Measurements from ENCODE around the gene DCAF4. TPM values are rescaled to one million over a fixed set of nuclear protein-coding genes. Genes with fewer than 3 reads are reported as not detected.

The DCAF4 gene
- total RNA-seq, 1 experiment from 2014 or later = 19.6 TPM

GRCh38 chr14:72880164-72880563, 46.1 kb upstream of the DCAF4 start (continued):
- TF ChIP-seq FOXP4 (CRISPR knock-in tag; IDR thresholded peaks at IDR 0.05) (no peak), MAX (CRISPR knock-in tag; IDR thresholded peaks at IDR 0.05) (no peak), MLX (CRISPR knock-in tag; IDR thresholded peaks at IDR 0.05) (no peak), HMGXB4 (CRISPR knock-in tag; IDR thresholded peaks at IDR 0.05) (no peak), CREM (CRISPR knock-in tag; IDR thresholded peaks at IDR 0.05) (no peak), ZNF423 (CRISPR knock-in tag; IDR thresholded peaks at IDR 0.05) (no peak), HMGA2 (CRISPR knock-in tag; IDR thresholded peaks at IDR 0.05) (no peak), ZNF416 (CRISPR knock-in tag; IDR thresholded peaks at IDR 0.05) (no peak), E2F5 (CRISPR knock-in tag; IDR thresholded peaks at IDR 0.05) (no peak)

- CTCF ChIA-PET = interaction anchor here (0.7 kb wide), 1 partner anchor 25 kb away, joined by 4 read pairs; no protein-coding TSS in a partner anchor
- TF ChIP-seq AFF4 (CRISPR knock-in tag; IDR thresholded peaks at IDR 0.05; ENCODE audit: borderline replicate concordance) (no peak), MXD4 (CRISPR knock-in tag; IDR thresholded peaks at IDR 0.05; ENCODE audit: borderline replicate concordance) (no peak), MAX (CRISPR knock-in tag; IDR thresholded peaks at IDR 0.05) (no peak), RORB (CRISPR knock-in tag; IDR thresholded peaks at IDR 0.05) (no peak), NR3C1 (CRISPR knock-in tag; conservative IDR thresholded peaks at IDR 0.05; ENCODE audit: low read depth) (no peak), ZNF121 (CRISPR knock-in tag; IDR thresholded peaks at IDR 0.05) (no peak), TEAD4 (CRISPR knock-in tag; IDR thresholded peaks at IDR 0.05) (no peak), ESRRA (CRISPR knock-in tag; IDR thresholded peaks at IDR 0.05; ENCODE audit: borderline replicate concordance) (no peak), GRHL2 (CRISPR knock-in tag; IDR thresholded peaks at IDR 0.05; ENCODE audit: insufficient replicate concordance, severe bottlenecking) (no peak), USF2 (CRISPR knock-in tag; IDR thresholded peaks at IDR 0.05) (no peak), ERG (CRISPR knock-in tag; IDR thresholded peaks at IDR 0.05) (no peak), IRF2 (CRISPR knock-in tag; IDR thresholded peaks at IDR 0.05; ENCODE audit: borderline replicate concordance, low read depth) (no peak), MYBL2 (CRISPR knock-in tag; IDR thresholded peaks at IDR 0.05) (no peak), FOXP4 (CRISPR knock-in tag; IDR thresholded peaks at IDR 0.05) (no peak), ZNF416 (CRISPR knock-in tag; IDR thresholded peaks at IDR 0.05) (no peak), ATF1 (CRISPR knock-in tag; IDR thresholded peaks at IDR 0.05) (no peak)
Measured at GRCh38 chr14:72880820-72881219, 45.4 kb upstream of the DCAF4 start.

More at GRCh38 chr14:72880820-72881219, 45.4 kb upstream of the DCAF4 start:
- H3K9me3 Mint-ChIP-seq = peaks cover 3% of the 10 kb centered on the region; the same call in 1 of the 2 replicates
- DNase-seq (ENCODE audit: low spot score) (no peak), ATAC-seq (no peak)
- no peak overlapping the region for H3K27ac Mint-ChIP-seq
- peaks cover 41% of the 10 kb centered on the region for H3K4me1 Mint-ChIP-seq
- POLR2A ChIA-PET = no interaction called here
- no peak overlapping the region for H3K4me3 Mint-ChIP-seq
- H3K27me3 Mint-ChIP-seq (ENCODE audit: low read depth) = peaks cover 10% of the 10 kb centered on the region
- no peaks in the 10 kb centered on the region for H3K36me3 Mint-ChIP-seq

All from WTC11 (cell line).